ENCODE data around the gene FEM1B.
"Not testable (repeated sequence)": the region's sequence is repeated elsewhere in the genome, so short reads cannot be mapped to it uniquely, and the experiment has no call there.

FEM1B gene

GRCh38 chr15:68277603-68278344 is at the start of gene FEM1B:
TSS of gene FEM1B (plus strand) at chr15:68277745. CDS start at chr15:68278418, 673 bp downstream.
- peak; percentile 94 for DNase-seq

DNA sequence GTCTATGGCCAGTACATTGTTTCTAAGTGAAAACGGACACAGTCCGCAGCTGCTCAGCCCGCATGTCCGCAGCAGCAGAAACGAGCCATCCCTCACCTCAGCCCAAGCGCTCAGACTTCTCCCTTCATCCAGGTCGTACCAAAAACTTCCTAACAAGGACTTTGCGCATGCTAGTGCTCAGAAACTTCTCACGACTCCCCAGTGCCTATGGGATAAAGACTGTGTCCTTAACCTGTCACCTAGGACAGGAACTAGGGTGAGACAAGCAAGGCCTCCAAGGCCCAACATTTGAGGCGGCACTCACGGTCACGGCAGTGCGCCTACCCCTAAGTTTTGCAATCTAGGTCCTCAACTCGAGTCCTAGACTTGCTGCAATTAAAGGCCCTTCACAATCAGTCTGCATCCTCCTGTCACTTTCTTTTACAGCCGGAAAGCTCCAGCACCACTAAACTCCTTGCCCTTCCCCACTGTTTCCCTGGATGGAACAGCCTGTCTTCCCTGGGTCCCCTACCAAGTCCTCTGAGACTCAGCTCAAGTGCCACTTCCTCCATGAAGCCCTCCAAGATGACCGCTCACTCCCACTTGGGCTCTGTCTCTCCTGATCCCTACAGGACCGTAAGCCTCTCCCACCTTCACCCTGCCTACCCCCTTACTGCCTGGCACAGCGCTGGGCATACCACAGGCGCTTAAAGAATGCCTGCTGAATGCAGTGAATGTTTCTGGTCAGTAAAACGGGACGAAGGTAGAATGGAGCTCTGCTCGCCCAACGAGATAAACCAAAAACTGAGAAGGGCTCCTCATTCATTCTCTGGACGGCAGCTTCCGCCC is 49.2 kb upstream of the FEM1B start:
- peak; percentile 38 for DNase-seq

GRCh38 chr15:68228971-68229385 is 48.6 kb upstream of the FEM1B start:
- peak; percentile 54 for DNase-seq

DNA sequence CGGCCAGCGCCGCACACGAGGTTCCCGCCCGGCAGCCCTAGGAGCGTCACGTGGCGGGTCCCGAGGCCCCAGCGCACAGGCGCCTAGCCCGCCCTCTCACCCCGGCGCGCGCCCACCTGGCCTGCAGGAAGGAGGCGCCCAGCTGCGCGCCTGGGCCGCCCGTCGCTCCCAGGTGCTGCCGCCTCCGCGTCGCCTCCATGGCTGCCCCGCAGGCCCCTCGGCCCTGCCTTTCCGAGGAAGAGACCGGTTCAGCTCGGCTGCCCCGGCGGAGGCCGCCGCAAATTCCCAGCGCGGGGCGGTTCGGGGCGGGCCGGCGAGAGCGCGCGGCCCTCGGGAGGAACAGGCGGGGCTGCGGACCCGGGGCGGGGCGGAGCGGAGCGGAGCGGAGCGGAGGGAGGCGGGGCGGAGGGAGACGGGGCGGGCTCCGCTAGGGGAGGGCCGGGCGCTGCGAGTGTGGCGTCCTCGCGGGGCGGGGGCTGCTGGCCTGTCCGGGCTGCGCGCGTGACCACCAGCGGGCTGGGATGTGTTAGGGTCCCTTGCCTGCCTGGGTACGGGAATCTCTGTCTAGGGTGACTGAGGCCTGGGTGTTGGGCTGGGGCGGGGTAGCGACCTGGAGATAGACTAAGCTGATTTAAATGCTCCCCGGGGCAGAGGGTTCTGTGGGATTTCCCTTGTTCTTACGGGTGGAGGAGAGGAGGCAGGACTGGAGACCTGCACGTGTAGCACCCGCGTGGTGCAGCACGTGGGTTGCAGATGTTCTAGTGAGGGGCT is 48.0 kb upstream of the FEM1B start, which contains the start of gene CLN6:
TSS of gene CLN6 (minus strand) at position 343 of the 771 bp plus-strand sequence. CDS start at position 199, 144 bp downstream.
- peak; percentile 90 for DNase-seq

- peak; percentile 47 for DNase-seq
Observed at GRCh38 chr15:68230157-68231100, 47.1 kb upstream of the FEM1B start.

- DNase-seq: no peak
Observed at GRCh38 chr15:68231102-68231818, 46.3 kb upstream of the FEM1B start.

- DNase-seq: peak; percentile 22
Observed at GRCh38 chr15:68232449-68232848, 45.1 kb upstream of the FEM1B start.

DNA sequence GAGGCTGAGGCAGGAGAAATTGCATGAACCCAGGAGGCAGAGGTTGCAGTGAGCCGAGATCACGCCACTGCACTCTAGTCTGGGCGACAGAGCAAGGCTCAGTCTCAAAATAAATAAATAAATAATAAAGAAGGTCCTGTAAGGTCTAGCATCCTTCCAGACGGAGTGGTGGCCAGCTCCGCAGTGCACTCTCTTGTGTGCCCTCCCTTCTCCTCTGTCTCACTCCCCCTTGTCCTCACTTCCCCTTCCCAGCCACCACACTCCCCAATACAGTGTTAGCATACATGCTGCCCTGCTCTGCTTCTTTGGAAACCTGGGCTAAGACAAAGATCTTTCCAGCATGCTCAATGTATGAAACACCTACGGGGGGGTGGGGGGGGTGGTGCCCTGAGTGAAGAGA is 44.6 kb upstream of the FEM1B start:
- DNase-seq: no peak

DNA sequence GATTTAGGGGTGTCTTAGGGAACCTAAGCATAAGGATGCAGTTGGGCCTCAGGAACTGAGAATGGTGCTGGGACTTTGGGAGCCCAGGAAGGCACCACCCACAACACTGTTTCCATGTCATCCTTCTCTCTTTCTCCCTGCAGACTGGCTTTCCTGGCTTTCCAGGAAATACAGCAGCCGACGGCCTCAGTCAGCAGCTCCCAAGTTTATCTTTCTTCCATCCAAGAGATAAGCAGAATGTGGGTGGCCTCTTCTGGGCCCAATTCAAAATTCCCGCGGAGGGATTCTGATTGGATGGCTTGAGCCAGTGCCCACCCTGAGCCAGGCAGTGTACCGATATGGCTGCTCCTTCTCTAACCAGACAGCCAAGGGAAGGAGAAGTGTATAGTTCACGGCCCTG is 43.5 kb upstream of the FEM1B start:
- DNase-seq: no peak

DNA sequence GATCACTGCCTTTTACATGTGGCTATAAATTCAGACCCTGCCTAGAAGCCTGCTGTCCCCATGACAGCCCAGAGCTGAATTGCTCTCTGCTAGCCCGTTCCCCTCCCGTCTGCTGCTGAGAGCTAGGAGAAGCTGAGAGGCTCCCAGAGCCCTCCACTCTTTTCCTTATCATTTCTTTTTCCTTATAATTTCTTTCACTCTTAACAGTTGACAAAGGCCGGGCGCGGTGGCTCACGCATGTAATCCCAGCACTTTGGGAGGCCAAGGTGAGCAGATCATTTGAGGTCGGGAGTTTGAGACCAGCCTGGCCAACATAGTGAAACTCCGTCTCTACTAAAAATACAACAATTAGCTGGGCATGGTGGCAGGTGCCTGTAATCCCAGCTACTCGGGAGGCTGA is 43.0 kb upstream of the FEM1B start:
- DNase-seq: not testable (repeated sequence)

GRCh38 chr15:68235022-68235421 is 42.5 kb upstream of the FEM1B start:
- no peak for DNase-seq

DNA sequence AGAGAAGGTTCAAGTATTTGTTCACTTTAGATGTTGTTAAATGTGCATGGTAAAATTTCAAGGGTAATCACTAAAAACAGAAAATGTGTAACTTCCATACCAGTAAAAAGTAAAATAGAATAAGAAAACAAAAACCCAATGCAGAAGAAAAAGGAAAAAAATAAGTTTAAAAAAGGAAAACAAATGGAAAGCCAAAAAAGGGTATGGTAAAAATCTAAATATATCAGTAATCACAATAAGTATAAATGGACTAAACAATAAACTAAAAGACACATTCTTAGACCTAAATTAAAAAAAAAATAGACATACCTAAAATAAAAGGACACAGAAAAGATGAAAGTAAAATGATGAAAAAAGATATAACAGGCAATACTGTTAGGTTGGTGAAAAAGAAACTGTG is 38.5 kb upstream of the FEM1B start:
- no peak for DNase-seq

DNA sequence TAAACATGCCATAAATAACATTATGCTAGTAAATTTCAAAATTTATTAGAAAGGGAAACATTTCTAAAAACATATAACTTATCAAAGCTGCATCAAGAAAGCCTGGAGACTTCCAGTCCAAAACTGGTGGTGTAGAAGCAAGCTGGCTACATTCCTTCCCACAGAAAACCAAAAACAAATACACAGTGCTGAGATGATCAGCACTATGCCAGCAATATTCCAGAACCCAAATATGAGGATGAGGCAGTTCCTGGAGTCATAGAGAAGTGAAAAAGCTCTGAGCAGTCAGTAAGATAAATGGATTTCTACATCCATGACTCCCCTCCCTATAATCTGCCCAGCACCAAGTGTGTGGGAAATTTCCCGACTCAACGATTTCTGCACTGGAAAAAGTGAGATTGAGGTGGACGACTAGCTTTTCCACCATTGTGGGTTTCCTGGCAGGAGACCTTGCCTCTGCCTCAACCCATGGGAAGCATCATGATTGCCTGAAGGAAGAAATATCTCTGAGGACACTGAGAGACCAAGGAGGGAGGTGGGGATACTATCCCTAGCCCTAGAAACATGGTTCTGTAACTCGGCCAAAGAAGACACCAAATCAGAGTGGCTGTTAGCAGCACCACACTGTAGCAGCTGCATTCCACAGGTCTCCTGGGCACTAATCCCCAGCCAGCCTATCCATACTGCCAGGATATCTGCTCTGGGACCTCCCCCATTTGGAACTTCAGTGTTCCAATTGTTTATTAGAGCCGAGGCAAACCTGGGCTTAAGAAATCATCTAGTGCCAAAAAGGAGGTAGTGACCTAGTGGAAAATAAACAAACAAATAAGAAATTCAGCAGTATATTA is 36.2 kb upstream of the FEM1B start:
- no peak for DNase-seq

- DNase-seq: no peak
Observed at GRCh38 chr15:68244235-68244634, 33.3 kb upstream of the FEM1B start.

- DNase-seq: no peak
Observed at GRCh38 chr15:68249058-68249713, 28.4 kb upstream of the FEM1B start.

DNA sequence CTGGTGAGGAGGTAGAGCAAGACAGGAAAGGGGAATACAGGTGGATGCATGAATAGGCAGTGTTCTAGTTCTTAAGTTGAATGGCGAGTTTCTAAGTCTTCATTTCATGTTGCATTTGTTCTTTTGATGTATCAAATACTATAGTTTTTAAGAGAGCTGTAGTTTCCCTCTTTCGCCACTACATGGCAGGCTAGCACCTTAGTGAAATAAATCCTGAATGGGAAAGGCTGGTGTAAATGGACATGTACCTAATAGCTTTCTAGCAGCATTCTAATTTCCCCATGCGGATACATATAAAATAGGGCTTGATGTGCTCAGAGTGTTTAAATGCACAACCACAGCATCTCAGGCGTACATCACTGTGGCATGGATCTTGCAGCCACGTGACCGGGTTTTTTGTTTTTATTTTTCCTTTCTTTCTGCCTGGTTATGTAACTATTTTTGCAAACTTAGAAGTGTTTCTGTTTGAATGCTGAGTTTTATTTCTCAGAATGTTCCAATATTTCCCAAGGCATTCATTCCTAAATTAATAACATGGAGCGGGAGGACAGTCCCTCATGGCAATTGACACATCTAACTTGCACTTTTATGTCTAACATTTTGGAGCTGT is 24.5 kb upstream of the FEM1B start:
- DNase-seq: peak; percentile 91

GRCh38 chr15:68256675-68257450 is 20.7 kb upstream of the FEM1B start:
- DNase-seq: peak; percentile 96

DNA sequence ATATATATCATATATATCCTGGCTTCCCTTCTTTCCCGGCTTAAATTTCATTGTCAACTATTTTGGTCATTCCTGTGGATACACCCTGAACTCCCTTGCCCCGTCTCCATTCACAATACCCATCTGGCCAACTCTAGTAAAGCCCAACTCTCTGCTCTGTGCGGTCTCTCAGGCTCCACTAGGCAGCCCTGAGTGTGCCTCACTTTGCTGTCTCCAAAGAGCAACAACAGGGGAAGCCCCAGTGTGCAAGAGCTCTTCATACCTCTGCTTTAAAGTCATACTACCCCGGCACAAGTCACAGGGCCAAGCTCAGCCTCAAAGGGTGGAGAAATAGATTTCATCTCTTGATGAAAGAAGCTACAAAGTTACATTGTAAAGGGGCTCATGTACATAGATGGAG is 18.9 kb upstream of the FEM1B start:
- no peak for DNase-seq

- peak; percentile 55 for DNase-seq
Observed at GRCh38 chr15:68259883-68260282, 17.7 kb upstream of the FEM1B start.
